HUES6 (cell line): ENCODE measurements around the gene RALGPS1.

ENCODE experiments used
- H3K27ac ChIP-seq: 2 replicates; pipeline ENCODE4 v1.7.0; 2013; ENCODE audit warnings: low read depth, mild to moderate bottlenecking, low read length, inconsistent platforms
- H3K27me3 ChIP-seq: 2 replicates; pipeline ENCODE4 v1.6.1; 2013; ENCODE audit warnings: low read length; ENCODE audit not compliant: control insufficient read depth, insufficient read depth
- H3K36me3 ChIP-seq: 2 replicates; pipeline ENCODE4 v1.6.1; 2013; ENCODE audit warnings: low read length; ENCODE audit not compliant: control insufficient read depth, insufficient read depth
- H3K4me1 ChIP-seq: 2 replicates; pipeline ENCODE4 v1.6.1; 2013; ENCODE audit warnings: low read length; ENCODE audit not compliant: control insufficient read depth, insufficient read depth
- H3K4me3 ChIP-seq: 2 replicates; pipeline ENCODE4 v1.5.1; 2013; ENCODE audit warnings: low read depth, low read length
- H3K9ac ChIP-seq: one replicate; pipeline ENCODE4 v1.6.1; 2013; ENCODE audit warnings: mild to moderate bottlenecking, low read length
- H3K9me3 ChIP-seq: 2 replicates; pipeline ENCODE4 v1.6.1; 2013; ENCODE audit warnings: low read depth, low read length; ENCODE audit not compliant: control insufficient read depth, insufficient read depth

Gene RALGPS1

DNA sequence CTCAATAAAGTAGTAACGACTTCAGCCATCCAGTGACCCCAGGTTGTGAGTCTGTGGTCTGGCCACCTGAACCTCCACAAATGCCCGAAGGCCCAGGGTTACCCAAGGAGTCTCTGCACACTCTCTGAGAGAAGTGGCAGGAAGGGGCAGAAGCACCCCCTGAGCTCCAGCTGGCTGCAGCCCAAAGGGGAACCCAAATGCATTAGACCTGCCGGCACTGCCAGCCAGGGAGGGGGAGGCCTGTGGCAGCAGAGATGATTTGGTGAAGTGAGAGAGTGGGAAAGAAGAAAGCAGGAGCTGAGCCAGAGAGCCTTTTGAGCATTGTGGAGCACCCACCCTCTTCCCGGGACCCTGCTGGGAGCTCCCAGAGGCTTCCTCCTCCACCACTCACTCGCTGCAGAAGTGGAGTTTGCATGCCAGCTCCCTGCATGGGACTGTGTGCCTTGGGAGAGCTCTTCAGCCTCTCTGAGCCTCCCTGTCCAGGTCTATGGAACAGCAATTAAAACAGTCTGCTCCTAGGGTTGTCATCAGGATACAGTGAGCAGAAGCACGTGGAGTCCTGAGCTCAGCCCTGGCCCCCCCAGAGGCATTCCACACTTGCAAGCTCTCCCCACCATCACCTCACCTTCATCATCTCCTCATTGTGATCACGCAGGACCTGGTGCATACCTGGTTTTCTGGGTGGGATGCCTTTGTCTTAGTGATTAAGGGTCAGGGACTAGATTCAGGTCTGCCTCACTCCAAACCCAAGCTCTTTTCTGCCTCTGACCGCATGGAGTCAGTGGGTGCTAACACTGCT is 221.7 kb downstream of the RALGPS1 start:
- Histone ChIP-seq H3K36me3 (no peaks in the 10 kb centered on the region), H3K27ac (no peak overlapping the region), H3K4me1 (peaks cover 33% of the 10 kb centered on the region), H3K27me3 (no peaks in the 10 kb centered on the region), H3K4me3 (no peak overlapping the region), H3K9ac (no peak overlapping the region), H3K9me3 (no peaks in the 10 kb centered on the region)

DNA sequence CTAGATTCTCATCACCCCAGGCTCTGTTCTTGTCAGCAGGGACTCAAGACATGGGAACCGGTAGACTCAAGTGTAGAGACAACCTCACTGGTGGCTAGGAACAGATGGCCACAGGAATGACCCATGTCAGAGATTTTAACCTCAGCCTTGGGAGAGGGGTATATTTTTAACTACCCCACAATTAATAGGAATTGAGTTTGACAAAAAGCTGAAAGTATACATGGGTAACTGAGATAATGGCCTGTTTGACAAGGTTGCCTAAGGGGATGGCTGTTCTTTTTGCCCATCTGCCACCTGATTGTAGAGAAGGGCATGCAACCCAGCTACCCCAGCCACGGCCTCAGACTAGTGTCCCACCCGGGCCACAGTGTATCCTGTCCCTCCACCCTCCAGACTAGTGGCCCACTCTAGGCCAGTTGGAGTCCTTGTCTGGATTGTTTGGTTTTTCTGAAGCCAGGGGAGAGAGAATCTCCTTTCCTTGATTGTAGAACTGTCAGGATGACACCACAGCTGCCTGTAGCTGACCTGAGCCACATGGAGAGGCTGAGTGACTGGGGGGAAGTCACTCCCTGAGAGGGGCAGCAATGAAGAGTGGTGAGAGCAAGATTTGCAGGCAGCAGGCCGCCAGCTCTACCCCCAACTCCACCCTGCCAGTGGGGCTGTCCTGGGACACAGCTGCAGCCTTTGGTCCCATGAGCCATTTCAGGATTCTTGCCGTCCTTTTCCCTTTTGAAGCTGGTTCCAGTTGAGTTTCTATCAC is 222.5 kb downstream of the RALGPS1 start:
- no peaks in the 10 kb centered on the region for H3K27me3 ChIP-seq
- H3K27ac ChIP-seq, result no peak overlapping the region
- H3K4me3 ChIP-seq, result no peak overlapping the region
- no peaks in the 10 kb centered on the region for H3K36me3 ChIP-seq
- no peaks in the 10 kb centered on the region for H3K9me3 ChIP-seq
- H3K9ac ChIP-seq, result no peak overlapping the region
- peaks cover 29% of the 10 kb centered on the region for H3K4me1 ChIP-seq

GRCh38 chr9:127137640-127138360 is 223.2 kb downstream of the RALGPS1 start:
- H3K4me3 ChIP-seq, result no peak overlapping the region
- no peaks in the 10 kb centered on the region for H3K9me3 ChIP-seq
- peaks cover 28% of the 10 kb centered on the region for H3K4me1 ChIP-seq
- no peak overlapping the region for H3K27ac ChIP-seq
- no peaks in the 10 kb centered on the region for H3K36me3 ChIP-seq
- H3K27me3 ChIP-seq, result no peaks in the 10 kb centered on the region
- no peak overlapping the region for H3K9ac ChIP-seq

DNA sequence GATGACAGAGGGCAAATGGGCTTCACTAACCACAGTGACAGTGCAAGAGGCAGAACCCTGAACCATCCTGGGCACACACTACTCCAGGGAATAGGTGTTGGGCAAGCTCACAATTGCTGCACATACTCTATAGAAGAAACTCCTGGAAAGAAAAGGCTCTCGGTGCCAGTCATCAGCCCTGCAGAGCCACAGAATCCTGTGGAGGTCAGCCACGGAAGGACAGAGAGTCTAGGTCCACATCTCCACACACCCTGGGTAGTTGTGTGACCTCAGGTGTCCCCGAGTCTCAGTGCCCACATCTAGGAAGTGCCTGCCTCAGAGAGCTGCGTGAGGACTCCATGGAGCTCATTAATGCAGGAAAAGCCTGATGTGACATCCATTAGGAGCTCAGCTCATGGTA is 223.9 kb downstream of the RALGPS1 start:
- H3K27me3 ChIP-seq, result no peaks in the 10 kb centered on the region
- H3K4me1 ChIP-seq, result peaks cover 23% of the 10 kb centered on the region
- no peak overlapping the region for H3K9ac ChIP-seq
- no peak overlapping the region for H3K27ac ChIP-seq
- no peak overlapping the region for H3K4me3 ChIP-seq
- H3K36me3 ChIP-seq, result no peaks in the 10 kb centered on the region
- no peaks in the 10 kb centered on the region for H3K9me3 ChIP-seq

DNA sequence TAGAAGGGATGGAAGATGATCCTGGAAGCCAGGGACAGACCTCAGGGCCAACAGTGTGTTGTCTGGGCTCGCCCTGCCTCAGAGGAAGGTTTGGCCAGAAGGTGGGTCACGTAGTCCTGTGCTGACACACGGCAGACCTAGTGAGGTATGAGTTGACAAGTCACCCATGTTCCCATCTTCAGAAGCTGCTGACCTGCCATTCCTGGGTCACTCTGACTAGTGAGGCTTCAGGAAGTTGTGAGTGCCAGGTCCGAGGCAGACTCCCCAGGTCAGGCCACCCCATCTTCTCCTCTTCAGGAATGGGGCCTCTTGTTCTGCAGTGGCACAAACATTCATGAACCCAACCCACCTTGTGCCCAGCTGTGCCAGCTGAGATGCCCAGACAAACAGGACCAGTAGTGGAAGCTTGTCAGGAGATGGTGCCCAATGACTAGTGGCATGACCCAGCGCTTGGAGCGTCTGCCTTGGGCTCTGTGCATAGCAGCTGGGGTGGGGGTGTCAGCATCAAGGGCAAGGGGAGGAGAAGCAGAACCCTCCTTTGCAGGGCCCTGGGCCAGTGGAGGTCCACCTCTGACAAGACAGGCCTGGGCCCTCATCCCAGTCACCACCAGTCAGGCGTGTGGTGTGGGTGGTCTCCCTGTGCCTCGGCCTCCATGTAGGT is 224.6 kb downstream of the RALGPS1 start:
- Histone ChIP-seq H3K9ac (no peak overlapping the region), H3K27me3 (no peaks in the 10 kb centered on the region), H3K36me3 (no peaks in the 10 kb centered on the region), H3K9me3 (no peaks in the 10 kb centered on the region), H3K27ac (no peak overlapping the region), H3K4me1 (peaks cover 19% of the 10 kb centered on the region), H3K4me3 (no peak overlapping the region)

- H3K4me3 ChIP-seq, result no peak overlapping the region
- peaks cover 19% of the 10 kb centered on the region for H3K4me1 ChIP-seq
- H3K27ac ChIP-seq, result no peak overlapping the region
- H3K9me3 ChIP-seq, result no peaks in the 10 kb centered on the region
- H3K9ac ChIP-seq, result no peak overlapping the region
- no peaks in the 10 kb centered on the region for H3K36me3 ChIP-seq
- no peaks in the 10 kb centered on the region for H3K27me3 ChIP-seq
These were observed 225.2 kb downstream of the RALGPS1 start for GRCh38 chr9:127139775-127140174.

DNA sequence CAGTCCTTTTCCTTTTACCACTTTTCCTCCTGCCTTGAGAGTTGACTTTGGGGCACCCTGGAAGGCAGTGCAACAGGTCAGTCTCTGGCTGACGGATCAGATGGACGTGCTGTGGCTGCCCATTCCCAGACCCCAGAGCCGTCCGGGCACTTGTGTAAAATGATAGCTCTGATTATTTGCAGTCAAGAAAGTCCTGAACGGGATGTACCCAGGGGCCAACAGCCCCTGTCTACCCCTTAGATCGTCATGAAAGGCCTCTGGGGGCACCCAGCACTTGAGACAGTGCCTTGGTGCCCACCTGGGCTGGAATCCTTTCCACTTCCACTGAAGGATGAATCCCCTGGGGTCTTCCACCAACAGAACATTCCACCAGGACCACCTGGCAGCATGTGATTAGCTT is 225.6 kb downstream of the RALGPS1 start:
- H3K4me1 ChIP-seq, result peaks cover 19% of the 10 kb centered on the region
- H3K9me3 ChIP-seq, result no peaks in the 10 kb centered on the region
- no peak overlapping the region for H3K27ac ChIP-seq
- no peaks in the 10 kb centered on the region for H3K36me3 ChIP-seq
- no peaks in the 10 kb centered on the region for H3K27me3 ChIP-seq
- no peak overlapping the region for H3K9ac ChIP-seq
- H3K4me3 ChIP-seq, result no peak overlapping the region

DNA sequence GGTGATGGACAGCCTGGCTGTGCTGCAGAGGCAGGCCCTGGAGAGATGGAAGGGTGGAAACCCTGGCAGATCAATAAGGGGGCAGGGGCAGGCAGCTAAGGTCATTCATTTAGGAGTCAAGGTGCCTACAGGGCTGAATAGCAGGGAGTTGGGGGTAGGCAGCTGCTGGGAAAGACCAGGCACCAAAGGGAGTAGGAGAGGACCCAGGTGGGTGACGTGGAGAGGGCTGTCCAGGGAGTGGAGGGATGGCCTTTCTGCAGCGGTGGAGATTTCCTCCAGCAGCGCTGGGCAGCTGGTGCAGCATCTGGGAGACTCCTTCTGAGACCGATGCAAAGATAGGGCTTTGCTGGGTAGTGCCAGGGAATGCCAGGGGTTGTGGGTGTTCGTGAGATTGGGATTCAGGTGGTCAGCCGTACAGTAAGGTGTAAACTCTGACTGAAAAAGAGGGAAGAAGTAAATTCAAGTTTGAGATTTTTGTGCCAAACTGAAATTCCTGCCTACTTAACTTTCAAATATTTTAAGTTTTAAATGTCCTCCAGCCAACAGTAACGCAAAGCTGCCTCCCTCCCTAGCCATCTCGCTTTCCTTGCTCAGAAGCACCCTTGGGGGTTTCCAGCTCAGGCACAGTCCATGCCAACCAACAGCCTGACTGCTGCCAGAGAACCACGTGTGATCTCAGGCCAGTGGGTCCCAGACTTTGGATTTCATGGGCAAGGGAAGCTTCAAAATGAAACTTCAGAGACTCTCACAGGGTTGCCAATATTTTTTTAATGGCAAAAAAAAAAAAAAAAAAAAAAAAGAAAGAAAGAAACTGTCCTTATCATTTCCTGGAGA is 226.5 kb downstream of the RALGPS1 start:
- H3K4me3 ChIP-seq, result no peak overlapping the region
- no peaks in the 10 kb centered on the region for H3K27me3 ChIP-seq
- no peaks in the 10 kb centered on the region for H3K9me3 ChIP-seq
- H3K36me3 ChIP-seq, result no peaks in the 10 kb centered on the region
- no peak overlapping the region for H3K9ac ChIP-seq
- peaks cover 15% of the 10 kb centered on the region for H3K4me1 ChIP-seq
- H3K27ac ChIP-seq, result no peak overlapping the region

DNA sequence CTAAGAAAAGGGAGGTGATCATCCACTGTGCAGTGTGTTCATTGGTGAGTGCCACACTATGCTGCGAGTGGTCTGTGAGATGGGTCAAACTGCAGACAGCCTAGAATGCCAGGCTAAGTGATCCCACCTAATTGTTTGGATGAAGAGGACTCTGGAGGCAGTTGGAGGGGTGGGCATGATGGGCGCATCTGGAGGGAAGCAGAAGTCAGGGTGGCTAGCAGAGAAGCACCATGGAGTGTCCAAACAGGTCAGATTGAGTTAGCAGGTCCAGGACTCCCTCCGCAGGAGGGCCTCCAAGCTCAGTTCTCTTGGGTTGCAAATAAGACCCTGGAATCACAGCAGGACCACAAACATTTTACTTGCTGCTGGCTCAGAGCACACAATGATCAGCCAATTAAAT is 227.7 kb downstream of the RALGPS1 start:
- Histone ChIP-seq H3K9me3 (no peaks in the 10 kb centered on the region), H3K9ac (no peak overlapping the region), H3K27ac (no peak overlapping the region), H3K4me3 (no peak overlapping the region), H3K36me3 (no peaks in the 10 kb centered on the region), H3K4me1 (peaks cover 15% of the 10 kb centered on the region), H3K27me3 (no peaks in the 10 kb centered on the region)

GRCh38 chr9:127142931-127143464 is 228.4 kb downstream of the RALGPS1 start:
- Histone ChIP-seq H3K9me3 (no peaks in the 10 kb centered on the region), H3K4me1 (peaks cover 15% of the 10 kb centered on the region), H3K27me3 (no peaks in the 10 kb centered on the region), H3K9ac (no peak overlapping the region), H3K4me3 (no peak overlapping the region), H3K36me3 (no peaks in the 10 kb centered on the region), H3K27ac (no peak overlapping the region; the same call in 1 of the 2 replicates)
